HepG2 (cell line): ENCODE measurements around the gene PHACTR1.

Experiments used
- CHD4 ChIP-seq: fragments of 200-600 bp; sonication (generic); IDR thresholded peaks from 2 replicates; pipeline ENCODE4 v1.7.0; 2017; ENCODE audit warnings: mild to moderate bottlenecking, low read length, borderline replicate concordance
- EZH2 ChIP-seq: conservative IDR thresholded peaks from 2 replicates; pipeline ENCODE4 v1.6.1; 2012; ENCODE audit warnings: mild to moderate bottlenecking, low read depth, low read length, moderate library complexity
- NCOA5 ChIP-seq: sonication (generic); formaldehyde crosslinking; IDR thresholded peaks from 2 replicates; pipeline ENCODE4 v1.4.0; 2020; ENCODE audit warnings: missing genetic modification reagents
- TF ChIP-seq, protein P1 (sequence below): fragments of 450-650 bp; IDR thresholded peaks from 2 replicates; pipeline ENCODE4 v1.6.1; 2017; ENCODE audit warnings: mild to moderate bottlenecking

DNA sequence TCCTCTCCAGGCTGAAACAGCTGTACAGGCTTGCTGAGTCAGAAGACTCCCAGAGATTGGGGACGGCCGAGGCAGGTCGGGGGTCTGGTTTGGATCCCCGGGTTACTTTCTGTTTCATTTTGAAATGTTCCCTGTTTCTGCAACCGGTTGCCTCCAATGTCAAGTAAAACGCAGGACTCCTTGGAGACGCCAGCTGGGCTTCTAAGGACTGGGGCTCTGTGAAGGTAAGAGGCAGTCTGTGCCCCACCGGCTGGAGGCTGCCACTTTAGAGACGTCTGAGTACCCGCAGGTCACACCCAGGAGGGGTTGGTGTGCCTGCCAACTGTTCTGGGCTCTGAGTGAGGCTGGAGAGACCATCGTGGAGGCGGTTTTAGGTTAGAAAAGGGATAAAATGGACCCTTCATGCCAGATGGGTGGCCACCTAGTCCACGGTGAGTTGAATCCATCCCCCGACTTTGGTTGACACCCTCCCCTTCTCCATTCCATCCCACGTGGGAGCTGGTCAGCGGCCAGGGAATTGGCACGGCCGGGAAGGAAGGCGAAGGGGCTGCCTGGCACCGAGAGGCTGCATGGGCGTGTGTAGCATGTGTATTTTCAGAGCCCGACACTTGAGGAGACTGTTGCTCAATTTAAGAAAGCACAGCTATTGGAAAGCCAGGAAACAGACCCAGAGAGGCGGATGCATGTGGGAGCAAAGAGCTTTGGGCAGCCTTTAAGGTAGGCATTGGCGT is 240.9 kb downstream of the PHACTR1 start:
- TF ChIP-seq EZH2 (0 out of 2 replicates have a peak, but pooled peaks have one; percentile 70), CHD4 (no peak), NCOA5 (CRISPR knock-in tag) (no peak)
- TF ChIP-seq, protein P1, sequence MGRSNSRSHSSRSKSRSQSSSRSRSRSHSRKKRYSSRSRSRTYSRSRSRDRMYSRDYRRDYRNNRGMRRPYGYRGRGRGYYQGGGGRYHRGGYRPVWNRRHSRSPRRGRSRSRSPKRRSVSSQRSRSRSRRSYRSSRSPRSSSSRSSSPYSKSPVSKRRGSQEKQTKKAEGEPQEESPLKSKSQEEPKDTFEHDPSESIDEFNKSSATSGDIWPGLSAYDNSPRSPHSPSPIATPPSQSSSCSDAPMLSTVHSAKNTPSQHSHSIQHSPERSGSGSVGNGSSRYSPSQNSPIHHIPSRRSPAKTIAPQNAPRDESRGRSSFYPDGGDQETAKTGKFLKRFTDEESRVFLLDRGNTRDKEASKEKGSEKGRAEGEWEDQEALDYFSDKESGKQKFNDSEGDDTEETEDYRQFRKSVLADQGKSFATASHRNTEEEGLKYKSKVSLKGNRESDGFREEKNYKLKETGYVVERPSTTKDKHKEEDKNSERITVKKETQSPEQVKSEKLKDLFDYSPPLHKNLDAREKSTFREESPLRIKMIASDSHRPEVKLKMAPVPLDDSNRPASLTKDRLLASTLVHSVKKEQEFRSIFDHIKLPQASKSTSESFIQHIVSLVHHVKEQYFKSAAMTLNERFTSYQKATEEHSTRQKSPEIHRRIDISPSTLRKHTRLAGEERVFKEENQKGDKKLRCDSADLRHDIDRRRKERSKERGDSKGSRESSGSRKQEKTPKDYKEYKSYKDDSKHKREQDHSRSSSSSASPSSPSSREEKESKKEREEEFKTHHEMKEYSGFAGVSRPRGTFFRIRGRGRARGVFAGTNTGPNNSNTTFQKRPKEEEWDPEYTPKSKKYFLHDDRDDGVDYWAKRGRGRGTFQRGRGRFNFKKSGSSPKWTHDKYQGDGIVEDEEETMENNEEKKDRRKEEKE = no peak
